Measurements from ENCODE around the gene RACGAP1. TPM values are rescaled to one million over a fixed set of nuclear protein-coding genes. Genes with fewer than 3 reads are reported as not detected.
A peak's percentile ranks its signal among the peaks of the same experiment; 100 is the strongest.

Gene RACGAP1
- total RNA-seq, 1 experiment from 2014 or later, result 152 TPM

- no peak for DNase-seq
- Histone ChIP-seq H3K27me3 (no peaks in the 10 kb centered on the region), H3K36me3 (no peaks in the 10 kb centered on the region; the same call in 1 of the 2 replicates), H3K27ac (no peak overlapping the region), H3K4me3 (no peak overlapping the region), H3K9me3 (replicated peaks) (no peaks in the 10 kb centered on the region), H3K4me1 (peaks cover 7% of the 10 kb centered on the region)
Observed at GRCh38 chr12:49979016-49979586, 46.2 kb downstream of the RACGAP1 start.

- no peaks in the 10 kb centered on the region for H3K9me3 ChIP-seq (replicated peaks)
- H3K4me1 ChIP-seq, result no peaks in the 10 kb centered on the region; the same call in 1 of the 2 replicates
- H3K27me3 ChIP-seq, result no peaks in the 10 kb centered on the region
- H3K4me3 ChIP-seq, result no peak overlapping the region
- H3K27ac ChIP-seq, result no peak overlapping the region
- no peaks in the 10 kb centered on the region; the same call in 1 of the 2 replicates for H3K36me3 ChIP-seq
- no peak for DNase-seq
Observed at GRCh38 chr12:49978125-49978524, 47.2 kb downstream of the RACGAP1 start.

DNA sequence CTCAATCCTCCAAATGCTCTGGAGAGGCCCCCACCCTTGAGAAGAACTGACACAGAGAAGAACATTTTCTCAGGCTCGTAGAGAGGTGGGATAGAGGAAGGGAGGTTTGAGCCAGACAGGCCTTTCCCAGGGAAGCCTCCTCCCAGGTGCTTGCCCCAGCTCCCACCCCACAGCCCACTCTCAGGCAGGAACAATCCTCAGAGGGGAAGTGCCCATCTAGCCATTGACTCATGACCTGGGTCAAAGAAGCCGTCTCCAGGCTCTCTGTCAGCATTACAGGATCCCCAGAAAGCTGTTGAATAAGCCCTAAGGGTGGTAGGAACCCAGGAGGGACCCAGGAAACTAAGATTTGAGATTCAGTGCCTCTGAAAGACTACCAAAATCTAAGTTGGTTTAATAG, 48.7 kb downstream of the RACGAP1 start:
- no peaks in the 10 kb centered on the region for H3K27me3 ChIP-seq
- H3K36me3 ChIP-seq, result no peaks in the 10 kb centered on the region; the same call in 1 of the 2 replicates
- DNase-seq, result no peak
- H3K9me3 ChIP-seq (replicated peaks), result no peaks in the 10 kb centered on the region
- H3K27ac ChIP-seq, result no peak overlapping the region
- no peak overlapping the region for H3K4me3 ChIP-seq
- H3K4me1 ChIP-seq, result no peaks in the 10 kb centered on the region; the same call in 1 of the 2 replicates

DNA sequence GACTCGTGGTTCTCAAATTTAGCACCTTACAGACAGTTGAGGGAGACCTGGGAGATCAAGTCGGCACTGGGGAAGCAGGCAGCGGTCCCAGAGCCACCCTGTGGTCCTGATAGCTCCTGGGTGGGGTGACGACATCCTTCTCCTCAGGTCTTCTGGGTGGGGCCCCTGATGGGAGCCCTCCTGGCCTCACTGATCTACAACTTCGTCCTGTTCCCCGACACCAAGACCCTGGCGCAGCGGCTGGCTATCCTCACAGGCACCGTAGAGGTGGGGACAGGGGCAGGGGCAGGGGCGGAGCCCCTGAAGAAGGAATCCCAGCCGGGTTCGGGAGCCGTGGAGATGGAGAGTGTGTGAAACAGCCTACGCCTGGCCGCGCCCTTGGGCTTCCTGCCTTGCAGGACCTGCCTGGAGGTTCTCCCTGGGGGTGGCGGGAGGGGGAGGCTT, 50.0 kb downstream of the RACGAP1 start:
- Histone ChIP-seq H3K4me1 (no peaks in the 10 kb centered on the region; the same call in 1 of the 2 replicates), H3K27ac (no peak overlapping the region), H3K4me3 (no peak overlapping the region), H3K27me3 (no peaks in the 10 kb centered on the region), H3K36me3 (no peaks in the 10 kb centered on the region; the same call in 1 of the 2 replicates), H3K9me3 (replicated peaks) (no peaks in the 10 kb centered on the region)
- DNase-seq, result no peak

DNA sequence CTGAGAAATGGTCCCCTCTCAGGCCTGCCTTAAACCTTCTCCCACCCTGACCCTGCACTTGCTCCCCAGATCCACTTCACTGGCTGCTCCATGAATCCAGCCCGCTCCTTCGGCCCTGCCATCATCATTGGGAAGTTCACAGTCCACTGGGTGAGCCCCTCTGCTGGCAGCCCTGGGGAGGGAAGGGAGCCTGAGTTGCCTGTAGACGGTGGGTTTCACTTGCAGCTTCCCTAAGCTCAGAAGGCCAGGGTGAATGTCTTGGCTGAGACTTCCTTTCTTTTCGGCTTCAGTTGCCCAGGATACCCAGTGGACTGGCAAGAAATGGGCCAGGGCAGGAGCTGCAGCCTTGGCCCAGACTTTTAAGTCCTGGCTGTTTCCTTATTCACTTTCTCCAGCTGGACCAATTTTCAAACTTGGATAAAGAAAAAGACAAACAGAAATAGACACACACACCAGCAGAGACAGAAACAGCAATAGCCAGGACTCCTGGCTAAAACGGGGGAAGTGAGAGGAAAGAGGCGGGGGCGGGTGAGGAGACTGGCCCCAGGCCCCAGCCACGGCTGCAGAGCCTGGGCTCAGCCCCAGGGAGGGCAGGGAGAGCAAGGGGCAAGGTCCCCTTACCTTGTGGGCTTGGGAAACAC, 50.5 kb downstream of the RACGAP1 start:
- Histone ChIP-seq H3K4me1 (no peaks in the 10 kb centered on the region; the same call in 1 of the 2 replicates), H3K27ac (no peak overlapping the region), H3K9me3 (replicated peaks) (no peaks in the 10 kb centered on the region), H3K36me3 (no peaks in the 10 kb centered on the region; the same call in 1 of the 2 replicates), H3K4me3 (no peak overlapping the region), H3K27me3 (peaks cover 3% of the 10 kb centered on the region; the same call in 1 of the 2 replicates)
- no peak for DNase-seq

DNA sequence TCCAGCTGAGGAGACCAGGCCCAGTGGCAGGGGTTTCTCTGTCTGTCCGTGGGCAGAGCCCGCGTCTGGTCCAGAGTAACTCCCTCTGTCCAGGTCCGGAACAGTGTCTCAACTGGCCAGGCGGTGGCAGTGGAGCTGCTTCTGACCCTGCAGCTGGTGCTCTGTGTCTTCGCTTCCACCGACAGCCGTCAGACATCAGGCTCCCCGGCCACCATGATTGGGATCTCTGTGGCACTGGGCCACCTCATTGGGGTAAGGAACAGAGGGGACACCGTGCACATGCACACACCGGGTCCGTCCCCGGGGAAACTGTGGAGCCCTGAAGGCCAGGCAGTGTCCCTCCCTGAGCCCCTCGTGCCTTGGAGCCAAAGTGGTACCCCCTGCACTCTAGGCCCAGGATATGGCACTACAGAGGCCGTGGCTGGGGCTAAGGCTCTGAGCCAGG, 51.0 kb downstream of the RACGAP1 start:
- DNase-seq, result peak; percentile 45 to 64
- H3K27me3 ChIP-seq, result peaks cover 9% of the 10 kb centered on the region; the same call in 1 of the 2 replicates
- no peaks in the 10 kb centered on the region; the same call in 1 of the 2 replicates for H3K4me1 ChIP-seq
- H3K36me3 ChIP-seq, result no peaks in the 10 kb centered on the region; the same call in 1 of the 2 replicates
- no peak overlapping the region for H3K27ac ChIP-seq
- no peak overlapping the region for H3K4me3 ChIP-seq
- H3K9me3 ChIP-seq (replicated peaks), result no peaks in the 10 kb centered on the region

DNA sequence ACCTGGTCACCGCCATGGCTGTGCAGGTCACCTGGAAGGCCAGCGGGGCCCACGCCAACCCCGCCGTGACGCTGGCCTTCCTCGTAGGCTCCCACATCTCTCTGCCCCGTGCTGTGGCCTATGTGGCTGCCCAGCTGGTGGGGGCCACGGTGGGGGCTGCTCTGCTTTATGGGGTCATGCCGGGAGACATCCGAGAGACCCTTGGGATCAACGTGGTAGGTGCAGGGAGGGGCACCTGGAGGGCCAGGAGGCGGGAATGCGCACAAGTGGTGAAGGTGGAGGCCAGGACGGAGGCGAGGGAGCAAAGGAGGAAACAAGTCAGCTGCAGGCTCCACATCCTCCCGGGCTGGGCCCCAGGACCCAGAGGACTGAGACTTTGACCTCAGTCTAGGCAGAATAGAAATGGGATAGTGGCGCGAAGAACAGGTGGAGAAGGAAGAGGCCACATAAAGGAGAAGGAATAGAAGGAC, 51.9 kb downstream of the RACGAP1 start:
- Histone ChIP-seq H3K9me3 (replicated peaks) (no peaks in the 10 kb centered on the region), H3K27me3 (peaks cover 13% of the 10 kb centered on the region; the same call in 1 of the 2 replicates), H3K27ac (no peak overlapping the region), H3K36me3 (no peaks in the 10 kb centered on the region; the same call in 1 of the 2 replicates), H3K4me3 (no peak overlapping the region), H3K4me1 (no peaks in the 10 kb centered on the region; the same call in 1 of the 2 replicates)
- DNase-seq, result no peak

GRCh38 chr12:49972641-49973360, 52.5 kb downstream of the RACGAP1 start, which contains the start of gene AQP6:
TSS of gene AQP6 (plus strand) at chr12:49972947. CDS start at chr12:49973174, 227 bp downstream.
- DNase-seq, result no peak
- H3K4me3 ChIP-seq, result no peak within 1 kb of the TSS
- no peaks in the 10 kb centered on the region for H3K9me3 ChIP-seq (replicated peaks)
- no peak within 1 kb of the TSS for H3K27ac ChIP-seq
- H3K27me3 ChIP-seq, result peaks cover 19% of the 10 kb centered on the region; the same call in 1 of the 2 replicates
- no peaks in the 10 kb centered on the region for H3K36me3 ChIP-seq
- H3K4me1 ChIP-seq, result no peaks in the 10 kb centered on the region; the same call in 1 of the 2 replicates

GRCh38 chr12:49972129-49972528, 53.2 kb downstream of the RACGAP1 start:
- no peak for DNase-seq
- Histone ChIP-seq H3K27me3 (peaks cover 20% of the 10 kb centered on the region; the same call in 1 of the 2 replicates), H3K27ac (no peak overlapping the region), H3K4me3 (no peak overlapping the region), H3K9me3 (replicated peaks) (no peaks in the 10 kb centered on the region), H3K4me1 (no peaks in the 10 kb centered on the region; the same call in 1 of the 2 replicates), H3K36me3 (no peaks in the 10 kb centered on the region)

DNA sequence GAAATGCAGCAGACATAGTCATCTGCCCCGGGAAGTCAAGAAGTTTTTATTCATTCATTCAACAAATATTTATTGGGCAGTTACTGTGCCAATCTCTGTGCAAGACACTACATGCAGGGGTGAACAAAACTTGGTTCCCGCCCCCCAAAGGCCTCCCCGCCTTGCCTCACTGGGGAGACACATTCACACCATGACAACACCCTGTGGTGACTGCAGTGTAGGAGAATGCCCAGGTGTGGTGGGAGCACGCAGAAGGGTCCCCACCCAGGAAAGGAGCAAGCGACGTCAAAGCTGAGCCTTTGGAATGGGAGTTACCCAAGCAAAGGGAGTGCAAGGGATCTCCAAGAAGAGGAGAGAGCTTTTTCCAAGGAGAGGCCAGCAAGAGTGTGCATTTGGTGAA, 54.2 kb downstream of the RACGAP1 start:
- Histone ChIP-seq H3K9me3 (replicated peaks) (no peaks in the 10 kb centered on the region), H3K36me3 (no peaks in the 10 kb centered on the region), H3K4me1 (peaks cover 3% of the 10 kb centered on the region; the same call in 1 of the 2 replicates), H3K27ac (no peak overlapping the region), H3K4me3 (no peak overlapping the region), H3K27me3 (peaks cover 20% of the 10 kb centered on the region; the same call in 1 of the 2 replicates)
- DNase-seq, result no peak

DNA sequence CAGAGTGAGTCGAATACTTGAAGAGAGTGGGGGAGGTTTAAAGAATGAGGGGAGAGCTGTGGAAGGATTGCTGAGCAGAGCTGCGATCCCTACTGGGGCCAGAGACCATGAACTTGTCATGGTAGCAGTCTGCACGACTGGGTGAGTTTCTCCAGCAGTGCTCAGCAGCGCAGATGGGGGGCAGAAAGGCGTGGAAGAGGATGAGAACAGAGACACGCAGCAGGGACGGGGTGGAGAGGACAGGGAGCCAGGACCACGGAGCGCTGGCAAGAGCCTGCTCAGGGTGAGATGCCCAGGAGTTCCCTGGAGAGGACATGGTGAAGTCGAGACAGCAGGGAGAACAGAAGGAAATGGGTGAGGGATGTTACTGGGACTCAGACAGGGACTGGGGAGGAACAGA, 54.6 kb downstream of the RACGAP1 start:
- Histone ChIP-seq H3K9me3 (replicated peaks) (no peaks in the 10 kb centered on the region), H3K4me1 (peaks cover 3% of the 10 kb centered on the region; the same call in 1 of the 2 replicates), H3K27ac (no peak overlapping the region), H3K36me3 (no peaks in the 10 kb centered on the region), H3K4me3 (no peak overlapping the region), H3K27me3 (peaks cover 20% of the 10 kb centered on the region; the same call in 1 of the 2 replicates)
- DNase-seq, result no peak

- Histone ChIP-seq H3K27me3 (peaks cover 20% of the 10 kb centered on the region; the same call in 1 of the 2 replicates), H3K4me1 (peaks cover 3% of the 10 kb centered on the region; the same call in 1 of the 2 replicates), H3K4me3 (no peak overlapping the region), H3K27ac (no peak overlapping the region), H3K9me3 (replicated peaks) (no peaks in the 10 kb centered on the region), H3K36me3 (no peaks in the 10 kb centered on the region)
- DNase-seq, result no peak
Observed at GRCh38 chr12:49969651-49970429, 55.5 kb downstream of the RACGAP1 start.

- no peak overlapping the region for H3K4me3 ChIP-seq
- no peak for DNase-seq
- H3K9me3 ChIP-seq (replicated peaks), result no peaks in the 10 kb centered on the region
- no peak overlapping the region for H3K27ac ChIP-seq
- H3K27me3 ChIP-seq, result peaks cover 20% of the 10 kb centered on the region; the same call in 1 of the 2 replicates
- no peaks in the 10 kb centered on the region for H3K36me3 ChIP-seq
- peaks cover 3% of the 10 kb centered on the region; the same call in 1 of the 2 replicates for H3K4me1 ChIP-seq
Observed at GRCh38 chr12:49969027-49969426, 56.3 kb downstream of the RACGAP1 start.

DNA sequence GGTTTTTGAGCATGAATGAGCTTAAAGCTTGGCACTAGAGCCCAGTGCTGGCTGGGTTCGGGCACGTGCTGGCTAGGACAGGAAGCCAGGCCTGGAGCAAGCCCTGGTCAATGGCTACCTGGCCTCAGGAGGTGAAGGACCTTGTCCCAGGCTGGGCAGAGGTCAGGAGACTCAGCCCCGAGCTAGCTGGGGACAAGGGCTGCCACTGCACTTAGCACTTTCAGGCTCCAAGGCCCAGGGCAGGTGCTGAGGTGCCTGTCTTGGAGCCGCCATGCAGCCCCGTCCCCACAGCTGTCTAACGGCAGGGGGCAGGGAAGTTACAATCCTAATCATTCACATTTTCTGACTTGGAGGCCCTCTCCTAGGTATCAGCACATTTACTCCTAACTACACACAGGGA, 56.8 kb downstream of the RACGAP1 start:
- H3K36me3 ChIP-seq, result no peaks in the 10 kb centered on the region
- peaks cover 3% of the 10 kb centered on the region; the same call in 1 of the 2 replicates for H3K4me1 ChIP-seq
- no peak overlapping the region for H3K27ac ChIP-seq
- H3K4me3 ChIP-seq, result no peak overlapping the region
- H3K27me3 ChIP-seq, result peaks cover 20% of the 10 kb centered on the region; the same call in 1 of the 2 replicates
- DNase-seq, result no peak
- H3K9me3 ChIP-seq (replicated peaks), result no peaks in the 10 kb centered on the region

Data from SJCRH30 (cell line).